AG04450 (cell line): ENCODE data around the gene CEP131. TPM values are rescaled to one million over a fixed set of nuclear protein-coding genes. Genes with fewer than 3 reads are reported as not detected.

ENCODE experiments used
- CTCF ChIA-PET: fragments of 300-600, 350-600 bp; formaldehyde crosslinking; extraction: SDS; loops from one replicate; lab custom pipeline; 2022; ENCODE audit warnings: antibody characterized with exemption, inconsistent platforms; lab: Charles Lee
- POLR2A ChIA-PET: fragments of 350-600 bp; formaldehyde crosslinking; extraction: SDS; loops from one replicate; lab custom pipeline; 2021; ENCODE audit warnings: antibody characterized with exemption, inconsistent platforms; lab: Yijun Ruan, JAX
- DNase-seq: peaks from one replicate; pipeline ENCODE4 v3.0.0-alpha.2; 2011; ENCODE audit warnings: low read depth, low spot score
- H3K27ac ChIP-seq: one replicate; pipeline ENCODE4 v1.5.1; 2012; ENCODE audit warnings: low read depth, low read length, control low read depth
- H3K27me3 ChIP-seq: one replicate; pipeline ENCODE4 v1.6.0; 2012; ENCODE audit warnings: low read length; ENCODE audit not compliant: control insufficient read depth, insufficient read depth
- H3K4me3 ChIP-seq: 2 replicates; pipeline ENCODE4 v1.5.1; 2011; ENCODE audit warnings: mild to moderate bottlenecking, low read depth, low read length, control low read depth
- H3K9me3 ChIP-seq: 2 replicates; pipeline ENCODE4 v1.5.1; 2012; ENCODE audit warnings: low read length; ENCODE audit not compliant: control insufficient read depth, insufficient read depth
- polyA plus RNA-seq: library from polyadenylated mRNA; depleted of rRNA; stranded (reverse); fragments of >200 nt; gene quantifications from 2 replicates; pipeline ENCODE4 v1.2.3, GENCODE V29; 2011
- TF ChIP-seq, protein P1 (sequence below): IDR thresholded peaks from 2 replicates; pipeline ENCODE4 v1.5.1; 2011; ENCODE audit warnings: low read depth, low read length, control low read depth, inconsistent platforms

The CEP131 gene
- polyA plus RNA-seq, 1 experiment, result 2.2 TPM

DNA sequence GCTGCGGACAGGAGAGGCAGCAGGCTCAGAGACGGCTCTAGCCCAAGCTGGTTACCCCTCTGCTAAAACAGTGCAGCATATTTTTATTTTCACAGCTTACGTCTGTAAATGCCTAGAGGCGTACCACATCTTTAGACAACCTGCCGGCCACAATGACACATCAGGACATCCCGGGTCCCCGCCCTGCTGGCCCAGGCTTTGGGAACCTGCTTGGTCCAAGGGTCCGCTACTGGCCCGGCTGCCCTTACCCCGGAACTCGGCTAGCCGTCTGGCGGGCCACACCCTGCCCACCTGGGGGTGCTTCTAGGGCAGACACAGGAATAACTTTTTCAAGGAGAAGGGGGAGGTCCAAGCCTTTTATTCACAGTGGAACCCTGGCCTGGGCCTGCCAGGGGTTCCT is 4.3 kb downstream of the CEP131 start:
- TF ChIP-seq, protein P1, sequence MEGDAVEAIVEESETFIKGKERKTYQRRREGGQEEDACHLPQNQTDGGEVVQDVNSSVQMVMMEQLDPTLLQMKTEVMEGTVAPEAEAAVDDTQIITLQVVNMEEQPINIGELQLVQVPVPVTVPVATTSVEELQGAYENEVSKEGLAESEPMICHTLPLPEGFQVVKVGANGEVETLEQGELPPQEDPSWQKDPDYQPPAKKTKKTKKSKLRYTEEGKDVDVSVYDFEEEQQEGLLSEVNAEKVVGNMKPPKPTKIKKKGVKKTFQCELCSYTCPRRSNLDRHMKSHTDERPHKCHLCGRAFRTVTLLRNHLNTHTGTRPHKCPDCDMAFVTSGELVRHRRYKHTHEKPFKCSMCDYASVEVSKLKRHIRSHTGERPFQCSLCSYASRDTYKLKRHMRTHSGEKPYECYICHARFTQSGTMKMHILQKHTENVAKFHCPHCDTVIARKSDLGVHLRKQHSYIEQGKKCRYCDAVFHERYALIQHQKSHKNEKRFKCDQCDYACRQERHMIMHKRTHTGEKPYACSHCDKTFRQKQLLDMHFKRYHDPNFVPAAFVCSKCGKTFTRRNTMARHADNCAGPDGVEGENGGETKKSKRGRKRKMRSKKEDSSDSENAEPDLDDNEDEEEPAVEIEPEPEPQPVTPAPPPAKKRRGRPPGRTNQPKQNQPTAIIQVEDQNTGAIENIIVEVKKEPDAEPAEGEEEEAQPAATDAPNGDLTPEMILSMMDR, result no peak
- CTCF ChIA-PET, result no interaction called here
- no peak overlapping the region for H3K27ac ChIP-seq
- POLR2A ChIA-PET, result no interaction called here
- H3K9me3 ChIP-seq, result no peaks in the 10 kb centered on the region; the same call in 1 of the 2 replicates
- H3K4me3 ChIP-seq, result no peak overlapping the region
- DNase-seq, result no peak
- no peaks in the 10 kb centered on the region for H3K27me3 ChIP-seq

DNA sequence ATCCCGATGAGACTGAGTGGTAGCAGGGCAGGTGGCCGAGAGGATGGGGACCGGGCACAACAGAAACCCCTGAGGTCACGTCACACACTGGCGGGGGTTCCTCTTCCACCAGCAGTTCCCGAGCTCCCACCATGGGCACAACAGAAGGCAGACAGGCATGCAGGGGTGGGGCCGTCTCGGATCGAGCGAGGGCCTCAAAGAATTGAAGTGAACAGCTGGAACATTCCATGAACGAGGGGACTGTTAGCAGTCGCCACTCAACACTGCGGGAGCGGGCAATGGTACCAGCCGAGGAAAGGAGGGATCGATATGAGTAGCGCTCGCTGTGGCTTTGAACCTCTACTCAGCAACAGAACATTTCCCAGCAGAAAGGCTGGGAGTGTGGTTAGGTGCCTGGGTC is 5.3 kb downstream of the CEP131 start:
- ChIA-PET POLR2A (no interaction called here), CTCF (no interaction called here)
- no peak for DNase-seq
- Histone ChIP-seq H3K27ac (no peak overlapping the region), H3K9me3 (no peaks in the 10 kb centered on the region; the same call in 1 of the 2 replicates), H3K27me3 (no peaks in the 10 kb centered on the region), H3K4me3 (no peak overlapping the region)
- TF ChIP-seq, protein P1, result no peak

GRCh38 chr17:81213978-81214377 is 8.8 kb downstream of the CEP131 start:
- TF ChIP-seq, protein P1, result no peak
- ChIA-PET POLR2A (no interaction called here), CTCF (no interaction called here)
- Histone ChIP-seq H3K27ac (no peak overlapping the region), H3K9me3 (no peaks in the 10 kb centered on the region), H3K27me3 (no peaks in the 10 kb centered on the region), H3K4me3 (no peak overlapping the region)
- DNase-seq, result no peak

DNA sequence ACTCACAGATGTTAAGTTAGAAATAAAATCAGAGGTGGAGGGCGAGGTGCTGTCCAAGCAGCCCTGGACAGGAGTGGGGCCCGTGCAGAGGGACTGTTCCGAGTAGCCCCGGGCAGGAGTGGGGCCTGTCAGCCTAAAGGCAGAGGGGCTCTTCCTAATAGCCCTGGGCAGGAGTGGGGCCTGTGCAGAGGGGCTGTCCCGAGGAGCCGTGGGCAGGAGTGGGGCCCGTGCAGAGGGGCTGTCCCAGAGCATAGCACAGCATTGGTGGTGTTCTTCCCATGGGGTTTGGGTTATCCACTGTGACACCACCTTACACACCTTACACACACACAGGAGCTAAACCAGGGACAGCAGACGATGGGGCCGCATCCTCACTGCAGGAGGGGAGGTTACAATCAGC is 10.4 kb downstream of the CEP131 start:
- H3K9me3 ChIP-seq, result no peaks in the 10 kb centered on the region; the same call in 1 of the 2 replicates
- no peak overlapping the region for H3K4me3 ChIP-seq
- TF ChIP-seq, protein P1, result no peak
- no peak overlapping the region for H3K27ac ChIP-seq
- POLR2A ChIA-PET, result no interaction called here
- DNase-seq, result no peak
- CTCF ChIA-PET, result no interaction called here
- H3K27me3 ChIP-seq, result no peaks in the 10 kb centered on the region

GRCh38 chr17:81210868-81211267 is 11.9 kb downstream of the CEP131 start:
- TF ChIP-seq, protein P1, result no peak
- ChIA-PET CTCF (interaction anchor here (0.7 kb wide), 1 partner anchor 67 kb away, joined by 4 read pairs; no protein-coding TSS in a partner anchor), POLR2A (no interaction called here)
- H3K9me3 ChIP-seq, result no peaks in the 10 kb centered on the region; the same call in 1 of the 2 replicates
- no peak overlapping the region for H3K4me3 ChIP-seq
- DNase-seq, result no peak
- no peaks in the 10 kb centered on the region for H3K27me3 ChIP-seq
- H3K27ac ChIP-seq, result no peak overlapping the region
